Fibroblast of skin of back (primary cell): ENCODE data around the gene CADPS.

ENCODE experiments used
- DNase-seq: peaks from one replicate; pipeline ENCODE4 v3.0.0-alpha.2; 2013

Gene CADPS

GRCh38 chr3:62493109-62493801 is 382.0 kb downstream of the CADPS start:
- DNase-seq, result no peak

DNA sequence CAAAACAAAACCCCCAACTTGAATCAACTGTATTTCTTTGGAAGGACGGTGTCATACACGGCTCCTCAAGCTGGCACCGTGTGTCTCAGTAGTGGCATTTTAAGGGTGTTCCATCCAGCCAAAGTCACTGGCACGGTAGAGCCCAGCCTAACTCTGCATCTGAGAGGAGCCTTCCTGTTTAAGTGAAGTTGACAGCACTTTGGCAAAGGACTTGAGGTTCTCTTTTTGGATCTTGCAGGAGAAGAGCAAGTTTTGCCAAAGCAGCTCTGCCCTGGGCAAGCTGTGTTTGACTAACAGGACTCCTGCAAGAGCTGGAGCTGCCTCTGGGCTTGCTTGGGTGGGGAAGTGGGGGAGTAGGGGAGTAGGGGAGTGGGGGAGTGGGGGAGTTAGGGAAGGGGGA is 392.3 kb downstream of the CADPS start:
- no peak for DNase-seq

GRCh38 chr3:62481962-62482361 is 393.3 kb downstream of the CADPS start:
- no peak for DNase-seq

DNA sequence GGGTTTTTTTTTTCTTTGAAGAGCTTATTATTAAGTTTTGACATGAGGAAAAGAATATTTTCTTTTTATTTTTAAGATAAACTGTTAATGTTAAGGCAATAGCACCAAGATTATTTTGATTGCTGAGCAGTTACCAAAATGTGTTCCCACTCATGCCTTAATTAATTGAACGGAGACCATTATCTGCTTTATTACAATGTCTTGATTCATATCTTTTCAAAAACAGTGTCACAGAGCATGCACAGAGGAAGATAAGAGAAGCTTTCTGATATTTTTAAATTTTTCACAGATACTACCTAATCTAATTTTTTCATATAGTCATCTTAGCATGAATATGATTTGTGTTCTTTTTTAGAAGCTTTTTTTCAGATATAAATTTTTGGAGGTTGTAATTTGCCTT is 395.2 kb downstream of the CADPS start:
- no peak for DNase-seq

DNA sequence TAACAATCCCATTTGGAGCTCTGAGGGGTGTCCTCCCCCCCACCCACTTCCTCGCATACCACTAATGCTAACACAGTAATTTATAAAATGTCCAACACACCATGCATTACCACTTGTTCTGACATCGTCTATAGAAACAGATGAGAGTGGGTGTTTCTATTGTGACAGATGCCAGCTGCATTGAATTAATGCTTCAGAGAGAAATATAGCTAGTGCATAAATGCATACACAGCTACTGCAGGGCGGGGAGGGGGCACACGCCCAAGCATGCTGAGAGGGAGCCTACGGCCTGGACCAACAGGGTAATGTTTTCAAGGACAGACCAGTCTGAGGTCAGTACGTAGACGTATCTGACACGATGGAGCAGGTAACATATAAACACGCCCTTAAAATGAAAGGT is 395.9 kb downstream of the CADPS start:
- no peak for DNase-seq

GRCh38 chr3:62475306-62475705 is 399.9 kb downstream of the CADPS start:
- DNase-seq, result no peak

DNA sequence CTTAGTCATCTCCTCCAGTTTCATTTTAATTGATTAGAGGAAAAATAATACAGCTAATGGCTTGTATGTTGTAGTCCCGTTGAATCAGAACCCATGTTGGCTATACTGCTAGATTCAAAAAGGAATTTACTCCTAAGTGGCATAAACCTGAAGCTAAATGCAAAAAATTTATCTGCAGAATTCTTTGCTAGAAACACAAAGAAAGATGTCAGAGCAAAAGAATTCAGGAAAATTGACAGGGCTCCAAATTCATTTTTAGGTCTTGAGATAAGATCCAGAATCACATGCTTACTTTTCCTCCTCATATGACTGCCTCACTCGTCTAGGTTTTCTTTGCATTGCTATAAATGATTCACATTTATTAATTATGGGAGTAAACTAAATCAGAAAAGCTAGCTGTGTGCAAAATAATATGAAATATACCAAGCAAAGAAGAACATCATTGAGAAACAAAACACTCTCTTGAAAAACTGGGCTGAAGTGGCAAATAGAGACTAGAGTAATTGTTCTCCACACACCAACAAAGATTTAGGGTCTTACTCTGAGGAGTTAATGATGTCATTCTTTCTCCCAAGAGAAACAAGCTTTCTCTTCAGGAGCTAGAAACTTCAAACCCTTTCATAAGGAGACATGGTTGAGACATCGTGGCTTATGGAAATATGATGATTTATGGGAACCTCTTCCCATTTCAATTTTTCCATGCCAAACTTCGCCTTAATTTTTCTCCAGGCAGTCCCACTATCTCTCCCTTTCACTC is 407.1 kb downstream of the CADPS start:
- peak; percentile 4 for DNase-seq

GRCh38 chr3:62462788-62463187 is 412.4 kb downstream of the CADPS start:
- DNase-seq, result no peak

- DNase-seq, result peak; percentile 12
Measured at GRCh38 chr3:62462104-62462762, 413.0 kb downstream of the CADPS start.

DNA sequence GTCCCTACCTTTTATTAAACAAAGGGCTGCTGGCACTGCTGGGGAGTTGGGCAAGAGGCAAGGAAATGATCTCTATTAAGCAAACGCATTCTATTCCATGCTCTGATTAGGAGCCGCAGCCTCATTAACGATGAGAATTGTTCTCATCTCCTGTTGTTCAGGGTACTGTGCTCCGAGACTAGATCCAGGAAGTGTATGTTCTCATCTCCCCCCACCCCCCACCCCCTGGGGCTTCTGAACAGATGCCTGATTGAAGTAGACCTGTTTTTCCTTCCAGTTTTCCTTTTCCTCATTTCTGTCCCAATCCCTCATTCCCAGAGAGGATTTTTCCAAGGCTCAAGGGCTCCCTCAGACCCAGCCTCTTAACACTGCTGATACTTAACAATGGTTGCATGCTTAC is 420.3 kb downstream of the CADPS start:
- no peak for DNase-seq

- no peak for DNase-seq
Measured at GRCh38 chr3:62453448-62453847, 421.8 kb downstream of the CADPS start.

- no peak for DNase-seq
Measured at GRCh38 chr3:62451211-62451887, 423.9 kb downstream of the CADPS start.

DNA sequence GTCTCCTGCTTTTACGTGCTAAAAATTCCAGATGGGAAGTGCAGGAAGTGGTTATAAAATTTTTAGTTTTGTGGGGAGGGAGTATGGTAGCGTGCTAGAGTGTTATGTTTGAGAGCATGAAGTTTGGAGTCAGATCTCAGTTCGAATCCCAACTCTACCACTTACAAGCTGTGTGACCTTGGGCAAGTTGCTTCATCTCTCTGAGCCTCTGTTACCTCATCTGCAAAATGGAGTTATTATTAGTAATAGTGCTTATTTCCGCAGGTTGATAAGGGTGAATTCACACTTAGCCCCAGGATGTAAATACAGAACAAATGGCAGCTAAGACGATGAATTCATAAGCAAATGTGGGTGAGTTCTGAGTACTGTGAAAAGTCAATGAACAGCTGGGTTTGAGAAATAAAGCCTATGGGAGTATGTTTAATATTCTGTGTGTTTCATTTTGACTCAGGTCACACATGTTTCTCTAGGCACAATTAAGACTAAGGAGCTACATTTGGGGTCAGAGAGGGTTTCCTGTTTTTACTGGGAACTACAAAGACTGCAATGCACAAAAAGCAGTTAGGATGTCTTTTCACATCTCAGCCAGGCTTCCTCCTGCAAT is 428.8 kb downstream of the CADPS start:
- no peak for DNase-seq

DNA sequence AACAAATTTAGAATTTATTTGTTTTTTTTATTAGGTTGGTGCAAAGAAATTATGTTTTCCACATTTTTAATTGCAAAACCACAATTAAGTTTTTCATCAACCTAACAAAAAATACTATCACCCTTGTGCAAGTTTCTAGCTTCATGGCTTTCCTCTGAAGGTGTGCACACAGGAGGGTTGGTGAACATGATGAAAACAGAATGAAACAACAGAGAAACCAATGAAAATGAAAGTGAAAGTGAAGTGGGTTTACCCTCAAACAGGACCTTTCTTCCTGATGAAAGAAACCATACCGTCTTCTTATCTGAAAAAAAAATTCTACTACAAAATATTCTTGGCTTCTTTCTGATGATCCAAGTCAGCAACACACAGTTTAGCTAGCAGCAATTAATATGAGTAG is 429.9 kb downstream of the CADPS start:
- DNase-seq, result peak; percentile 2

DNA sequence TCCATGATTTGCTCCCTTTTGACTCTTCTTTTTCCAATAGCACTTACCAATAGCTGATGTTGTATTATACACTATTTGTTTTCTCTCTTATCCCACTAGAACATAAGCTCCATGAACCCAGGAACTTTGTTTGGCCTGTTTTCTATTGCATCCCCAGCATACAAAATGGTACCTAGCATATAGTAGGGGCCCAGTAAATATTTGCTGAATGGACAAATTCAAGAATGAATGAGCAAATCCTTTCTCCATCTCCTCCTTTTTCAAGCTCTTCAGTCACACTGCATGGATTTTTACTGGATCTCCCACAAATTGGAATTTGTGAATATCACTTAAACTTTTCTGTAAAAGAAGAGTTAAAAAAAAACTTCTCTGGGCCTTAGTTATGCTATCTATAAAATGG is 435.2 kb downstream of the CADPS start:
- DNase-seq, result no peak

DNA sequence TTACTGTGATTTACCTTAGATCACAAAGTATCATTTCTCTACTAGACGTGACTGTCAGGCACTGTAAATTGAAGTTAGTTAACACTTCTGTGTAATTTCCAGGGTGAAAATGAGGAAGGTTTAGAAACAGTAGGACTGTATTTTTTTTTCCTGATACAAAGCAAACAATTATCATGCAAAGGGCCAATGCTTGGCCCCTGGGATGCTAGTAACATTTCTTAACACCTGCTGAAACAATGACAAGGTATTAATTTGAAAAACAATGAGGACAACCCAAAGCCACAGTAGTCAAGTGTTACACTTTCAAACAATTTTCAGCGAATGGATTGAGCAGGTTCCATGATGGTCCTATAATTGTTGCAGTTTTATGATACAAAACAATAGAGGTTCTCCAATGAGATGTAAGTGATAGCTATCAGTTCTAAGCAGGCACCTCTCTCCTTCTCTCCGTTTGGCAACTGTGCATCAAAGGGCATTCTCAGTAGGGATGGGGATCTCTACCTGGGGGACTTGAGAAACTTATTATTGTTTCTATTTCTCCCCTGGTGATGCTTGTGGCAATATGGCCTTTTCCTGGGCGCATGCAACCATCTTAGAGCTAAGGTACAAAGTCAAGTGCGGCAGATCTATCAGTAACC is 435.9 kb downstream of the CADPS start:
- DNase-seq, result no peak

- DNase-seq, result no peak
Measured at GRCh38 chr3:62436785-62437184, 438.4 kb downstream of the CADPS start.

DNA sequence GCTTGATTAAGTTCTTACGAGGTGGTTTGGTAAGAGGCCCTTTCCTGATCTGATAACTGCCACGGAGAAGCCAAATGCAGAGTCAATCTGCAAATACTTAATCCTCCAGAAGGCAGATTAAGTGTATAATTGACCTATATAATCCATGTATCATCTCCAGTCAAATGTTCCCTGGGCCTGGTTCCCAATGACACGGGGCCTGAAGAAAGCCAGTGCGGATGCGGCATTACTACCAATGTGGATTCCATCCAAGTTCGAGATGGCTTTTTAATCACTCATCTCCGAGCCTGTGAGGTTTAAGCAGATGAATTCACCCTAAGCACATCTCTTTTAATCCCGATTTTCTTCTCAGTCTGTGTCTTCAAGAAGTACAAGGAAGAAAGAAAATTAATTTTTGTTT is 441.8 kb downstream of the CADPS start:
- DNase-seq, result no peak

DNA sequence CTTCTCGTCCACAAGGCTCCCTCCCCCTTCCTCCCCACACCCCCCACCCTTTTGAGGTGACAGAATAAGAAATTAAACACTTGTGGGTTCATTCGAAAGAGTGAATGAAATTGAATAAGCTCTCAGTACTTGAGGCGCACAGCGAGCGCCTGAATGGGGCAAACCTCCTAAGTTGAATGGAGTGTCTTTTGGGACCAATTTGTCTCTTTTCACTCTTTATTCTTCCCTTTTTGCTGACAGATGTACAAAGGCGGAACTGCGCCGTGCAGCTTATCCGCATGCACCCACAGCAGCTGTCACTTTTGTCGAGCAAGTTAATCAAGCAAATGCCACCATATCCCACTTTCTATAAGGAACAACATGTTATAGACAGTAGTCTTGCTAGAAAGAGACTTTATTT is 454.0 kb downstream of the CADPS start:
- DNase-seq, result no peak

DNA sequence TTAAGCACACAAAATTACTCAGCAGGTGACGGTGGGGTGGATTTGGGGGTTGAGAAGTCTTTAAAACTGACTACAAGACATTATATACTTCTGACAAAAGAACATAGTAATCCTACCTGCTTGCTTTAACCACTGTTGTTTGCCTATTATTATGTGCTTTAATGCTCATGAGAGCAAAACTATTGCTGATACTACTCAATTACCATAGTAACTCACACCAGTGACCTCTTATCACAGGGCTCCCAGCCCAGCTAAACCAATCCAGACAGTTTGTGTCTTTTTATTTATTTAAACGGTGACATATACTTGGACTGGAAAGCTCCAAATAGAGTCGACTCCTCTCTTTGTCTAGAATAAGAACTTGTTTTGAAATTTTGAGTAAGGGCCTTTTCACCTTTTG is 459.1 kb downstream of the CADPS start:
- DNase-seq, result no peak

DNA sequence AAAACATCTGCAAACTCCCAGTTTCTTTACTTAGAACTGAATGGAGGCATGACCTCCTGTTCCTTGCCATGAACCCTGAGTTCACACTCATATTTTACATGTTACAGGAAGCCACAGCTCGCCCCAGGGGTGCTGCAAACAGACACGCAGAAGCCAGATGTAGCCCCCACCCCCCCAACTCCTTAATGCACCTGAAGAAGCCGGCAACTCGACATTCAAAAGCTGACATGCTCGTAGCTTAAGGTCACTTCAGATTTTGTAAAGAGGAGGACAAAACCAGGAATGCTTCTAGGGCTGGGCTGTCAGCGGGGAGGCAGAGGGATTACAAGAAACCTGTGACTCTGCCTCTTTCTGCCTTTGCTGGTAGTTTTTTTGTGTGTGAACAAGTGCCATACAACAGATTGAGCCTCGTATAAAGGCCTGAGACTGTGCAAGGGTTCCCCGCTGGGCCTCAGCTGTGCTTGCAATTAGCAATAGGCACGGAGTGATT is 459.9 kb downstream of the CADPS start:
- no peak for DNase-seq

GRCh38 chr3:62414786-62415185 is 460.4 kb downstream of the CADPS start:
- no peak for DNase-seq
